GM23338 (cell line): Measurements from ENCODE around the gene OPTC. TPM values are rescaled to one million over a fixed set of nuclear protein-coding genes. Genes with fewer than 3 reads are reported as not detected.

ENCODE experiments used
- ATAC-seq: fragments of 200-7000 bp; cut with Tn5 transposase; 3 replicates; pipeline ENCODE4 v1.9.1; 2020
- DNase-seq: peaks from one replicate; pipeline ENCODE4 v3.0.0-alpha.2; 2015; ENCODE audit warnings: low spot score
- H2AFZ ChIP-seq: fragments of 200-600 bp; sonication (generic); 2 replicates; pipeline ENCODE4 v1.8.0; 2016; ENCODE audit warnings: antibody characterized with exemption, mild to moderate bottlenecking, moderate library complexity
- H3F3A ChIP-seq: fragments of 200-600 bp; sonication (generic); replicated peaks from 2 replicates; pipeline ENCODE4 v1.8.0; 2017; ENCODE audit warnings: antibody characterized with exemption, mixed run types, low read depth
- H3K27ac ChIP-seq: fragments of 200-600 bp; sonication (generic); 2 replicates; pipeline ENCODE4 v1.6.1; 2016; ENCODE audit warnings: low read depth
- H3K27me3 ChIP-seq: fragments of 200-600 bp; sonication (generic); 2 replicates; pipeline ENCODE4 v1.8.0; 2016; ENCODE audit warnings: mild to moderate bottlenecking, mixed run types, moderate library complexity; ENCODE audit not compliant: insufficient read depth
- H3K36me3 ChIP-seq: fragments of 200-600 bp; sonication (generic); 2 replicates; pipeline ENCODE4 v1.8.0; 2016; ENCODE audit warnings: mild to moderate bottlenecking; ENCODE audit not compliant: insufficient read depth
- H3K4me1 ChIP-seq: fragments of 200-600 bp; sonication (generic); 2 replicates; pipeline ENCODE4 v1.8.0; 2016; ENCODE audit warnings: mild to moderate bottlenecking, moderate library complexity; ENCODE audit not compliant: insufficient read depth
- H3K4me2 ChIP-seq: fragments of 200-600 bp; sonication (generic); 2 replicates; pipeline ENCODE4 v1.7.1; 2017; ENCODE audit warnings: mixed run types
- H3K4me3 ChIP-seq: fragments of 200-600 bp; sonication (generic); 2 replicates; pipeline ENCODE4 v1.6.1; 2016; ENCODE audit warnings: mixed run types
- H3K79me2 ChIP-seq: fragments of 200-600 bp; sonication (generic); replicated peaks from 2 replicates; pipeline ENCODE4 v1.8.0; 2017; ENCODE audit warnings: mild to moderate bottlenecking; ENCODE audit not compliant: insufficient read depth
- H3K9me2 ChIP-seq: fragments of 200-600 bp; sonication (generic); 2 replicates; pipeline ENCODE4 v1.8.0; 2017; ENCODE audit not compliant: insufficient read depth
- H4K20me1 ChIP-seq: fragments of 200-600 bp; sonication (generic); replicated peaks from 2 replicates; pipeline ENCODE4 v1.8.0; 2017; ENCODE audit warnings: mild to moderate bottlenecking; ENCODE audit not compliant: insufficient read depth
- H3K27ac Mint-ChIP-seq: 2 replicates; pipeline ENCODE4 v1.8.0; 2020; ENCODE audit warnings: inconsistent platforms, mild to moderate bottlenecking, moderate library complexity, mixed read lengths
- H3K27me3 Mint-ChIP-seq: 3 replicates; pipeline ENCODE4 v1.8.0; 2022; ENCODE audit warnings: low read depth, mild to moderate bottlenecking, moderate library complexity, mixed read lengths, inconsistent platforms; ENCODE audit not compliant: insufficient read depth, poor library complexity
- H3K36me3 Mint-ChIP-seq: 3 replicates; pipeline ENCODE4 v1.8.0; 2021; ENCODE audit warnings: low read depth, mild to moderate bottlenecking, inconsistent platforms, moderate library complexity, mixed read lengths
- H3K4me1 Mint-ChIP-seq: 3 replicates; pipeline ENCODE4 v1.8.0; 2020; ENCODE audit warnings: mild to moderate bottlenecking, inconsistent platforms, mixed read lengths
- H3K4me3 Mint-ChIP-seq: 3 replicates; pipeline ENCODE4 v1.8.0; 2021; ENCODE audit warnings: moderate library complexity, mild to moderate bottlenecking, inconsistent platforms, mixed read lengths
- H3K9me3 Mint-ChIP-seq: 3 replicates; pipeline ENCODE4 v1.8.0; 2020; ENCODE audit warnings: moderate library complexity, mild to moderate bottlenecking, inconsistent platforms, mixed read lengths
- CREB1 ChIP-seq: fragments of 250-450 bp; sonication (Bioruptor Pico); IDR thresholded peaks from 2 replicates; pipeline ENCODE4 v1.5.0; 2020; ENCODE audit warnings: low read depth, mild to moderate bottlenecking, moderate library complexity
- EZH2 ChIP-seq: fragments of 200-600 bp; sonication (generic); IDR thresholded peaks from one replicate; pipeline ENCODE4 v1.8.0; 2017; ENCODE audit warnings: antibody characterized with exemption, mild to moderate bottlenecking, low read depth; ENCODE audit not compliant: unreplicated experiment
- EZH2phosphoT487 ChIP-seq: fragments of 200-600 bp; sonication (generic); IDR thresholded peaks from one replicate; pipeline ENCODE4 v1.8.1; 2018; ENCODE audit warnings: antibody characterized with exemption; ENCODE audit not compliant: unreplicated experiment
- JUNB ChIP-seq: IDR thresholded peaks from one replicate; pipeline ENCODE4 v1.6.1; 2016; ENCODE audit warnings: antibody characterized with exemption; ENCODE audit not compliant: unreplicated experiment
- STAT1 ChIP-seq: IDR thresholded peaks from one replicate; pipeline ENCODE4 v1.6.1; 2016; ENCODE audit warnings: antibody characterized with exemption; ENCODE audit not compliant: unreplicated experiment
- ZNF114 ChIP-seq: fragments of 250-450 bp; sonication (Bioruptor Pico); IDR thresholded peaks from 2 replicates; pipeline ENCODE4 v1.5.0; 2020; ENCODE audit warnings: mild to moderate bottlenecking, moderate library complexity
- polyA plus RNA-seq: library from polyadenylated mRNA; unstranded; fragments of >200 nt; fragmentation: Nextera tagmentation; extraction: Ambion mirVana; gene quantifications from 2 replicates; pipeline ENCODE4 v1.2.1, GENCODE V29; 2016
- total RNA-seq: library from RNA; depleted of rRNA; stranded (reverse); fragments of >200 nt; shearing (Covaris generic); gene quantifications from 2 replicates; pipeline ENCODE4 v1.2.3, GENCODE V29; 2014
- TF ChIP-seq, protein P1 (sequence below): IDR thresholded peaks from one replicate; pipeline ENCODE4 v1.6.1; 2018; ENCODE audit warnings: antibody characterized with exemption; ENCODE audit not compliant: unreplicated experiment
- TF ChIP-seq, protein P2 (sequence below), 2 experiments: fragments of 200-600 bp in 1 of 2; sonication (generic) in 1 of 2; conservative IDR thresholded peaks; 2 replicates each; pipeline versions ENCODE4 v1.5.1 to v1.6.1; 2016 to 2017; ENCODE audit warnings: antibody characterized with exemption in 2 of 2, low read depth in 2 of 2, mild to moderate bottlenecking in 2 of 2, moderate library complexity in 1 of 2
- TF ChIP-seq, protein P3 (sequence below): fragments of 250-450 bp; sonication (Bioruptor Pico); IDR thresholded peaks from 2 replicates; pipeline ENCODE4 v1.5.0; 2020; ENCODE audit warnings: mild to moderate bottlenecking, moderate library complexity

Gene OPTC
- total and polyA plus RNA-seq, 2 experiments from 2014 or later: 0.50 to 1.0 TPM

DNA sequence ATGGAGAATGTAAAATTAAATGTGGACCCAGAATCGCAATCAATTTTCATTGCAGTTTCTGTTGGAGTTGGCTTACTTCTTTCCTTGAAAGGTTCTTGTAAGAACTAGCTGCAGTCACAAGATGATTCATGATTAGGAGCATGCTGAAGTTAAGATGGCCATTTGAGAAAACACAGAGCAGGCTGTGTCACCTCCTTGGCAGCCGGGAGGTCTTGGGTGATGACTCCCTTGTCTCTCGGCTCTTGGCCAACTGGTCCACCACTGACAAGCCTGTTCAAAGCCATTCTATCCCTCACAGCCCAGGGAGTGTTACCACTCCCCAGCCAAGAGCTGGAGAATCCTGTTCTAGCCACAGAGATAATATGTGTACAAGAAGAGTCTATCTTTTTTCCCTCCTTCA, 40.6 kb downstream of the OPTC start (continued):
- TF ChIP-seq, protein P1, sequence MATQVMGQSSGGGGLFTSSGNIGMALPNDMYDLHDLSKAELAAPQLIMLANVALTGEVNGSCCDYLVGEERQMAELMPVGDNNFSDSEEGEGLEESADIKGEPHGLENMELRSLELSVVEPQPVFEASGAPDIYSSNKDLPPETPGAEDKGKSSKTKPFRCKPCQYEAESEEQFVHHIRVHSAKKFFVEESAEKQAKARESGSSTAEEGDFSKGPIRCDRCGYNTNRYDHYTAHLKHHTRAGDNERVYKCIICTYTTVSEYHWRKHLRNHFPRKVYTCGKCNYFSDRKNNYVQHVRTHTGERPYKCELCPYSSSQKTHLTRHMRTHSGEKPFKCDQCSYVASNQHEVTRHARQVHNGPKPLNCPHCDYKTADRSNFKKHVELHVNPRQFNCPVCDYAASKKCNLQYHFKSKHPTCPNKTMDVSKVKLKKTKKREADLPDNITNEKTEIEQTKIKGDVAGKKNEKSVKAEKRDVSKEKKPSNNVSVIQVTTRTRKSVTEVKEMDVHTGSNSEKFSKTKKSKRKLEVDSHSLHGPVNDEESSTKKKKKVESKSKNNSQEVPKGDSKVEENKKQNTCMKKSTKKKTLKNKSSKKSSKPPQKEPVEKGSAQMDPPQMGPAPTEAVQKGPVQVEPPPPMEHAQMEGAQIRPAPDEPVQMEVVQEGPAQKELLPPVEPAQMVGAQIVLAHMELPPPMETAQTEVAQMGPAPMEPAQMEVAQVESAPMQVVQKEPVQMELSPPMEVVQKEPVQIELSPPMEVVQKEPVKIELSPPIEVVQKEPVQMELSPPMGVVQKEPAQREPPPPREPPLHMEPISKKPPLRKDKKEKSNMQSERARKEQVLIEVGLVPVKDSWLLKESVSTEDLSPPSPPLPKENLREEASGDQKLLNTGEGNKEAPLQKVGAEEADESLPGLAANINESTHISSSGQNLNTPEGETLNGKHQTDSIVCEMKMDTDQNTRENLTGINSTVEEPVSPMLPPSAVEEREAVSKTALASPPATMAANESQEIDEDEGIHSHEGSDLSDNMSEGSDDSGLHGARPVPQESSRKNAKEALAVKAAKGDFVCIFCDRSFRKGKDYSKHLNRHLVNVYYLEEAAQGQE: no peak
- TF ChIP-seq ZNF114 (CRISPR knock-in tag) (no peak), EZH2 (no peak), JUNB (no peak), EZH2phosphoT487 (no peak), STAT1 (no peak)

DNA sequence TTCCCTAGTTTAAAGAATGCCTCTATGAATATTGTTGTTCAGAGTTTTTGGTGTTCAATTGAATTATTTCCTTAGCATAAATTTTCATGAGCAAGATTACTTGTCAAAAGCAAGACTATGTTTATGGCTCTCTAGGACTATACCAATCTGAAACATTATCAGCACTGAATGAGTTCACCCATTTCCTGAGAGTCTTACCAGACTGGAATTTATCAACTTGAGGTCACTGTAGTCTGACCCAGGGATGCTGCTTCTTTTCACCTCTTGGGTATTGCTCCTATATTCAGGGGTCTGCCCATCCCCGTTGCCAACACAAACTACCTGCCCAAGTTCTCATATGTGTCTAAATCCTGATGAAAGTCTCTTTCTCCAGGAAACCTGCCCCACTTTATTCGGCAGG, 42.6 kb downstream of the OPTC start:
- Histone ChIP-seq H3K79me2 (no peaks in the 10 kb centered on the region), H3K27me3 (no peaks in the 10 kb centered on the region), H3K4me3 (no peak overlapping the region), H3K36me3 (no peaks in the 10 kb centered on the region; the same call in 1 of the 2 replicates), H3K4me2 (no peak overlapping the region), H3K9me2 (no peaks in the 10 kb centered on the region; the same call in 1 of the 2 replicates), H2AFZ (no peak overlapping the region), H4K20me1 (no peaks in the 10 kb centered on the region), H3K27ac (no peak overlapping the region), H3F3A (no peaks in the 10 kb centered on the region), H3K4me1 (no peaks in the 10 kb centered on the region)
- no peak for ATAC-seq
- DNase-seq: no peak
- Mint-ChIP-seq H3K4me1 (peaks cover 9% of the 10 kb centered on the region; the same call in 2 of the 3 replicates), H3K27me3 (no peaks in the 10 kb centered on the region), H3K27ac (no peak overlapping the region), H3K36me3 (no peaks in the 10 kb centered on the region), H3K4me3 (no peak overlapping the region), H3K9me3 (no peaks in the 10 kb centered on the region)
- TF ChIP-seq CREB1 (CRISPR knock-in tag) (no peak), ZNF114 (CRISPR knock-in tag) (no peak)
- TF ChIP-seq, protein P2, sequence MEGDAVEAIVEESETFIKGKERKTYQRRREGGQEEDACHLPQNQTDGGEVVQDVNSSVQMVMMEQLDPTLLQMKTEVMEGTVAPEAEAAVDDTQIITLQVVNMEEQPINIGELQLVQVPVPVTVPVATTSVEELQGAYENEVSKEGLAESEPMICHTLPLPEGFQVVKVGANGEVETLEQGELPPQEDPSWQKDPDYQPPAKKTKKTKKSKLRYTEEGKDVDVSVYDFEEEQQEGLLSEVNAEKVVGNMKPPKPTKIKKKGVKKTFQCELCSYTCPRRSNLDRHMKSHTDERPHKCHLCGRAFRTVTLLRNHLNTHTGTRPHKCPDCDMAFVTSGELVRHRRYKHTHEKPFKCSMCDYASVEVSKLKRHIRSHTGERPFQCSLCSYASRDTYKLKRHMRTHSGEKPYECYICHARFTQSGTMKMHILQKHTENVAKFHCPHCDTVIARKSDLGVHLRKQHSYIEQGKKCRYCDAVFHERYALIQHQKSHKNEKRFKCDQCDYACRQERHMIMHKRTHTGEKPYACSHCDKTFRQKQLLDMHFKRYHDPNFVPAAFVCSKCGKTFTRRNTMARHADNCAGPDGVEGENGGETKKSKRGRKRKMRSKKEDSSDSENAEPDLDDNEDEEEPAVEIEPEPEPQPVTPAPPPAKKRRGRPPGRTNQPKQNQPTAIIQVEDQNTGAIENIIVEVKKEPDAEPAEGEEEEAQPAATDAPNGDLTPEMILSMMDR (conservative IDR thresholded peaks at IDR 0.05; ENCODE audit: low read depth in 2 of 2): no peak
- TF ChIP-seq, protein P3, sequence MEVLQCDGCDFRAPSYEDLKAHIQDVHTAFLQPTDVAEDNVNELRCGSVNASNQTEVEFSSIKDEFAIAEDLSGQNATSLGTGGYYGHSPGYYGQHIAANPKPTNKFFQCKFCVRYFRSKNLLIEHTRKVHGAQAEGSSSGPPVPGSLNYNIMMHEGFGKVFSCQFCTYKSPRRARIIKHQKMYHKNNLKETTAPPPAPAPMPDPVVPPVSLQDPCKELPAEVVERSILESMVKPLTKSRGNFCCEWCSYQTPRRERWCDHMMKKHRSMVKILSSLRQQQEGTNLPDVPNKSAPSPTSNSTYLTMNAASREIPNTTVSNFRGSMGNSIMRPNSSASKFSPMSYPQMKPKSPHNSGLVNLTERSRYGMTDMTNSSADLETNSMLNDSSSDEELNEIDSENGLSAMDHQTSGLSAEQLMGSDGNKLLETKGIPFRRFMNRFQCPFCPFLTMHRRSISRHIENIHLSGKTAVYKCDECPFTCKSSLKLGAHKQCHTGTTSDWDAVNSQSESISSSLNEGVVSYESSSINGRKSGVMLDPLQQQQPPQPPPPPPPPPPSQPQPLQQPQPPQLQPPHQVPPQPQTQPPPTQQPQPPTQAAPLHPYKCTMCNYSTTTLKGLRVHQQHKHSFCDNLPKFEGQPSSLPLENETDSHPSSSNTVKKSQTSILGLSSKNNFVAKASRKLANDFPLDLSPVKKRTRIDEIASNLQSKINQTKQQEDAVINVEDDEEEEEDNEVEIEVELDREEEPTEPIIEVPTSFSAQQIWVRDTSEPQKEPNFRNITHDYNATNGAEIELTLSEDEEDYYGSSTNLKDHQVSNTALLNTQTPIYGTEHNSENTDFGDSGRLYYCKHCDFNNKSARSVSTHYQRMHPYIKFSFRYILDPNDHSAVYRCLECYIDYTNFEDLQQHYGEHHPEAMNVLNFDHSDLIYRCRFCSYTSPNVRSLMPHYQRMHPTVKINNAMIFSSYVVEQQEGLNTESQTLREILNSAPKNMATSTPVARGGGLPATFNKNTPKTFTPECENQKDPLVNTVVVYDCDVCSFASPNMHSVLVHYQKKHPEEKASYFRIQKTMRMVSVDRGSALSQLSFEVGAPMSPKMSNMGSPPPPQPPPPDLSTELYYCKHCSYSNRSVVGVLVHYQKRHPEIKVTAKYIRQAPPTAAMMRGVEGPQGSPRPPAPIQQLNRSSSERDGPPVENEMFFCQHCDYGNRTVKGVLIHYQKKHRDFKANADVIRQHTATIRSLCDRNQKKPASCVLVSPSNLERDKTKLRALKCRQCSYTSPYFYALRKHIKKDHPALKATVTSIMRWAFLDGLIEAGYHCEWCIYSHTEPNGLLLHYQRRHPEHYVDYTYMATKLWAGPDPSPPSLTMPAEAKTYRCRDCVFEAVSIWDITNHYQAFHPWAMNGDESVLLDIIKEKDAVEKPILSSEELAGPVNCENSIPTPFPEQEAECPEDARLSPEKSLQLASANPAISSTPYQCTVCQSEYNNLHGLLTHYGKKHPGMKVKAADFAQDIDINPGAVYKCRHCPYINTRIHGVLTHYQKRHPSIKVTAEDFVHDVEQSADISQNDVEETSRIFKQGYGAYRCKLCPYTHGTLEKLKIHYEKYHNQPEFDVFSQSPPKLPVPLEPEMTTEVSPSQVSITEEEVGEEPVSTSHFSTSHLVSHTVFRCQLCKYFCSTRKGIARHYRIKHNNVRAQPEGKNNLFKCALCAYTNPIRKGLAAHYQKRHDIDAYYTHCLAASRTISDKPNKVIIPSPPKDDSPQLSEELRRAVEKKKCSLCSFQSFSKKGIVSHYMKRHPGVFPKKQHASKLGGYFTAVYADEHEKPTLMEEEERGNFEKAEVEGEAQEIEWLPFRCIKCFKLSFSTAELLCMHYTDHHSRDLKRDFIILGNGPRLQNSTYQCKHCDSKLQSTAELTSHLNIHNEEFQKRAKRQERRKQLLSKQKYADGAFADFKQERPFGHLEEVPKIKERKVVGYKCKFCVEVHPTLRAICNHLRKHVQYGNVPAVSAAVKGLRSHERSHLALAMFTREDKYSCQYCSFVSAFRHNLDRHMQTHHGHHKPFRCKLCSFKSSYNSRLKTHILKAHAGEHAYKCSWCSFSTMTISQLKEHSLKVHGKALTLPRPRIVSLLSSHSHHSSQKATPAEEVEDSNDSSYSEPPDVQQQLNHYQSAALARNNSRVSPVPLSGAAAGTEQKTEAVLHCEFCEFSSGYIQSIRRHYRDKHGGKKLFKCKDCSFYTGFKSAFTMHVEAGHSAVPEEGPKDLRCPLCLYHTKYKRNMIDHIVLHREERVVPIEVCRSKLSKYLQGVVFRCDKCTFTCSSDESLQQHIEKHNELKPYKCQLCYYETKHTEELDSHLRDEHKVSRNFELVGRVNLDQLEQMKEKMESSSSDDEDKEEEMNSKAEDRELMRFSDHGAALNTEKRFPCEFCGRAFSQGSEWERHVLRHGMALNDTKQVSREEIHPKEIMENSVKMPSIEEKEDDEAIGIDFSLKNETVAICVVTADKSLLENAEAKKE (CRISPR knock-in tag): no peak
